Measurements from ENCODE around the gene TPBGL.

The TPBGL gene, protein sequence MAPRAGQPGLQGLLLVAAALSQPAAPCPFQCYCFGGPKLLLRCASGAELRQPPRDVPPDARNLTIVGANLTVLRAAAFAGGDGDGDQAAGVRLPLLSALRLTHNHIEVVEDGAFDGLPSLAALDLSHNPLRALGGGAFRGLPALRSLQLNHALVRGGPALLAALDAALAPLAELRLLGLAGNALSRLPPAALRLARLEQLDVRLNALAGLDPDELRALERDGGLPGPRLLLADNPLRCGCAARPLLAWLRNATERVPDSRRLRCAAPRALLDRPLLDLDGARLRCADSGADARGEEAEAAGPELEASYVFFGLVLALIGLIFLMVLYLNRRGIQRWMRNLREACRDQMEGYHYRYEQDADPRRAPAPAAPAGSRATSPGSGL

DNA sequence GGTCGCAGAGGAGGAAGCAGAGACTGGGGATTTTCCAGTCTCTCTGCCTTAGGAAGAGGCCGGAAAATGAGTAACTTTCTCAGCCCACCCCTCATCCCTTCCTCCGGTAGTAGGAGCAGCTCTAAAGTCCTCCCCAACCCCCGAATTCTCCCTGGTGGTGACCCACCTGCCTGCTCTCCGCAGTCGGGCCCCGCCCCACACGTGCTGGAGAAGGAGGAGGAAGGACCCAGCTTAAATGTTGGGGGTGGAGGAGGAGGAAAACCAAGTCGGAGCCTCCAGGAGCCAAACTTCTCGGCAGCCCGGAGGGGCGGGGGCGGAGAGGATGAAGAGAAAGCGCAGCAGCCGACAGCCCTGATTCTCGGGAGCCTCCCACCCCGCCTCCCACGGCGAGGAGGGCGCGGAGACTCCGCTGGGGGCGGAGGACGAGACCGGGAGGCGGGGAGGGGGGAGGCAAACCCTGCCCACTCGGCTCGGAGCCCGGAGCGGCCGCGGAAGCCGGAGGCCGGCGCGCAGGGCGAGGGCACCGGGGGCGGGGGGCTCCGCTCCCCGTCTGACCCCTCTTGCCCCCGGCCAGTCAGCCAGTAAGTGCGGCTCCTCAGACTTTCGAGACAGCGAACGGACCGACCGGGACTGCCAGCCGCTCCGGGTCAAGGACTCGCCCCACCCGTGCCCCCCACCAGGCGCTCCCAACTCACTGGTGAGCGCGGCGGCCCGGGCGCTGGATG lies at the start of gene TPBGL:
Gene TPBGL (plus strand): TSS at position 464 of the 725 bp plus-strand sequence. CDS start 276 bp downstream, outside the sequence.
- peak; percentile 60 to 79 (median 64) for DNase-seq

- no peak for DNase-seq
These were observed 49.2 kb upstream of the TPBGL start for GRCh38 chr11:75191330-75191717.

- no peak for DNase-seq
These were observed 47.3 kb upstream of the TPBGL start for GRCh38 chr11:75193271-75193670.

GRCh38 chr11:75193711-75194110 lies 46.9 kb upstream of the TPBGL start:
- DNase-seq, result no peak

DNA sequence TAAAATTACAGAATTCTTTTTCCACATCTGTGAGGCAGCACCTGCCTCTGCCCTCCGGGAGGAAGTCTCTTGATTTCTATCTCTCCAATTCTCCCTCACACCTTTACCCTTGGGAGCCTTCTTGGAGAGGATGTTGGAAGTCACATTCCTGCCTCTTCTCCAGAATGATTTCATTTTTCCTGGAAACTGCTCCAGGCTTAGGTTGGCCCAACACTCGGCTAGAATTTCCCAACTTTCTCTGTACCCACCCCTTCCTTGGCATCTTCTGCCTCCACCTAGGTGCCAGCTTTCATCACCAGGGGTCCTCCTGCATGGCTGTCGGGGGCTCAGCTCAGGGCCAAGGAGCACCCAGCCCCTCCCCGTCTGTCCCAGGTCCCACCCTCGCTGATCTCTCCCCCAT lies 46.4 kb upstream of the TPBGL start:
- DNase-seq, result no peak

- peak; percentile 49 to 73 (median 65) for DNase-seq
These were observed 45.2 kb upstream of the TPBGL start for GRCh38 chr11:75195167-75195962.

GRCh38 chr11:75196426-75196825 lies 44.1 kb upstream of the TPBGL start:
- DNase-seq, result no peak

GRCh38 chr11:75197512-75198277 lies 42.9 kb upstream of the TPBGL start:
- no peak for DNase-seq

GRCh38 chr11:75198278-75198973 lies 42.1 kb upstream of the TPBGL start:
- no peak for DNase-seq

- no peak for DNase-seq
These were observed 41.1 kb upstream of the TPBGL start for GRCh38 chr11:75199412-75199955.

GRCh38 chr11:75200051-75200450 lies 40.5 kb upstream of the TPBGL start:
- no peak for DNase-seq

- DNase-seq, result no peak
These were observed 40.0 kb upstream of the TPBGL start for GRCh38 chr11:75200531-75200930.

GRCh38 chr11:75201771-75202170 lies 38.8 kb upstream of the TPBGL start:
- DNase-seq, result no peak

DNA sequence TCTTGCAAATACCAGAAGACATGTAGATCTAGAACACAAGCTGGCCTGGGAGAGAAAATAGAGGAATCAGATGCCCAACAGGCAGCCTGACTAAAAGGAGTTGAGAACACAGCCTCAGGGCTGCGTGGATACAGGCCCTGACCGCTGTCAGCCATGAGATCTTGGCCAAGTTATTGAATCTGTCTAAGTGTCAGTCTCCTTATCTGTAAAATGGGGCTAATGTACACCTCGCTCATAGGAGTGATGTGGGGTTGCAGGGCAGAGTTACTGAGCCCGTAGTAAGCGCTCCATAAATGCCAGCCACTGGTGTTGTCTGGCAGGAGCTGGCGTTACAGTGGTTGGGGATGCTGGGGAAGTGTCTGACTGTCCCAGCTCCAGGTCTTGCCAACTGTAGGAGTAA lies 38.4 kb upstream of the TPBGL start:
- no peak for DNase-seq

DNA sequence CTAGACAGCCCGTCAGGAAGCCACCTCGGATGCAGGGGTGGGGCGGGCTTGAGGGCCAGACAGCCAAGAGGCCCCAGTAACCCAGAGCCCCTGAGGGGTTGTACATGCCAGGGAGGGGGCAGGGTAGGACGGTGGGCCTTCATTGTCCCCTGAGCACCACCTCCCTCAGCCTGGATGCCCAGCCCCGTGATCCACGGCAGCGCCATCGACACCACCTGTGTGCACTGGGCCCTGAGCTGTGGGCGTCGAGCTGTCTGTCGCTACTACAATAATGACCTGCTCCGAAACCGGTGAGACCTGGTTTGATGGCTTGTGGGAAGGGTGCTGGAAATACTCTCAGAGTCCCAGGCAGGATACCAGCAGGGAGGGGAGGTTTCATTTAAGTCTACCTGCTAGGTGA lies 37.4 kb upstream of the TPBGL start:
- no peak for DNase-seq

GRCh38 chr11:75203641-75204011 lies 36.9 kb upstream of the TPBGL start:
- DNase-seq, result no peak

- DNase-seq, result no peak
These were observed 36.4 kb upstream of the TPBGL start for GRCh38 chr11:75204012-75204674.

GRCh38 chr11:75204685-75205563 lies 35.6 kb upstream of the TPBGL start:
- DNase-seq, result peak; percentile 91 to 96 (median 93)

- DNase-seq, result no peak
These were observed 35.0 kb upstream of the TPBGL start for GRCh38 chr11:75205564-75206020.

DNA sequence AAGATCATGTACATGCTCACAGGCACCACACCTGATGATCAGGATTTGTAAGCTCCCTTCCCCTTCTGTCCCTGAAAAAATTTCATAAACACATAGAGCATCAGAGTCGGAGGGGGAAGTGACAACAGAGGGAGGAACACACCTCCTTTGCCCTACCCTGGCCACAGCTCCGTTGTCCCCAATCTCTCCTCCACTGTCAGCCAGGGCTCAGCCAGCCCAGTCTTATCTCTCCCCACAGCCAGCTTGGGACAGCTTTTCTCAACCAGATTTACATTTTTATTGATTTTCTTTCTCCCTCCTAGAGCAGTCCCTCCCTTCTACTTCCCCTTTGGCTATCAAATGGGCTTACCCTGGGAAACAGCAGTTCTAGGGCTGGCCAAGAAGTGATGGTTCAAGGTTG lies 32.1 kb upstream of the TPBGL start:
- DNase-seq, result no peak

Measured in suppressor macrophage treated with lipopolysaccharide for 1 hour (primary cell).